Stimulated activated CD4-positive, alpha-beta T cell treated with anti-CD3 and anti-CD28 coated beads, Interleukin-12 subunit alpha, Interleukin-12 subunit beta, amount 100 ng/mL, for 4 hours (primary cell): ENCODE results near the gene RABEP1.
"Not testable (repeated sequence)": the region's sequence is repeated elsewhere in the genome, so short reads cannot be mapped to it uniquely, and the experiment has no call there.

Experiments used
- DNase-seq: peaks from one replicate; pipeline ENCODE4 v3.0.0-alpha.2; 2020

The RABEP1 gene

GRCh38 chr17:5281814-5282641 is at the start of gene RABEP1:
TSS of gene RABEP1 (plus strand) at chr17:5282284. CDS start at chr17:5282487, 203 bp downstream.
- peak; percentile 96 for DNase-seq

GRCh38 chr17:5233492-5233891 is 48.6 kb upstream of the RABEP1 start:
- not testable (repeated sequence) for DNase-seq

GRCh38 chr17:5234645-5235576 is 47.2 kb upstream of the RABEP1 start, which contains the start of gene SCIMP:
TSS of gene SCIMP (minus strand) at chr17:5234860. CDS start at chr17:5234755, 105 bp downstream.
- no peak for DNase-seq

GRCh38 chr17:5236938-5237540 is 45.0 kb upstream of the RABEP1 start:
- DNase-seq: no peak

- no peak for DNase-seq
These were observed 44.5 kb upstream of the RABEP1 start for GRCh38 chr17:5237541-5238016.

- DNase-seq: no peak
These were observed 43.8 kb upstream of the RABEP1 start for GRCh38 chr17:5238333-5238732.

- not testable (repeated sequence) for DNase-seq
These were observed 42.3 kb upstream of the RABEP1 start for GRCh38 chr17:5239769-5240168.

- DNase-seq: no peak
These were observed 40.0 kb upstream of the RABEP1 start for GRCh38 chr17:5241861-5242671.

GRCh38 chr17:5247621-5248020 is 34.5 kb upstream of the RABEP1 start:
- DNase-seq: no peak

- no peak for DNase-seq
These were observed 33.1 kb upstream of the RABEP1 start for GRCh38 chr17:5248821-5249479.

GRCh38 chr17:5249615-5250014 is 32.5 kb upstream of the RABEP1 start:
- DNase-seq: peak; percentile 30

- DNase-seq: no peak
These were observed 27.7 kb upstream of the RABEP1 start for GRCh38 chr17:5254414-5254813.

GRCh38 chr17:5254903-5255521 is 27.1 kb upstream of the RABEP1 start:
- no peak for DNase-seq

- no peak for DNase-seq
These were observed 25.0 kb upstream of the RABEP1 start for GRCh38 chr17:5257124-5257523.

- no peak for DNase-seq
These were observed 21.5 kb upstream of the RABEP1 start for GRCh38 chr17:5260542-5260941.

- DNase-seq: no peak
These were observed 19.6 kb upstream of the RABEP1 start for GRCh38 chr17:5262416-5262991.

GRCh38 chr17:5263441-5263840 is 18.6 kb upstream of the RABEP1 start:
- no peak for DNase-seq

GRCh38 chr17:5264893-5265292 is 17.2 kb upstream of the RABEP1 start:
- no peak for DNase-seq

GRCh38 chr17:5269241-5269960 is 12.7 kb upstream of the RABEP1 start:
- no peak for DNase-seq

GRCh38 chr17:5272322-5272721 is 9.8 kb upstream of the RABEP1 start:
- no peak for DNase-seq
